IMR-90 (cell line): ENCODE data around the gene MCUR1. TPM values are rescaled to one million over a fixed set of nuclear protein-coding genes. Genes with fewer than 3 reads are reported as not detected.
"Not testable (repeated sequence)": the region's sequence is repeated elsewhere in the genome, so short reads cannot be mapped to it uniquely, and the experiment has no call there.

Source experiments
- ATAC-seq: fragments of 200-7000 bp; cut with Tn5 transposase; 2 replicates; pipeline ENCODE4 v1.9.1; 2020; ENCODE audit warnings: low read depth, mild to moderate bottlenecking, moderate library complexity
- BruUV-seq: library from RNA; stranded (reverse); fragments of 400-500 nt; replicated peaks from 2 replicates; lab custom pipeline; 2021; lab: Mats Ljungman, UMichigan
- CTCF ChIA-PET: fragments of 300-600 bp; formaldehyde crosslinking; extraction: SDS; loops from one replicate; lab custom pipeline; 2021; ENCODE audit warnings: antibody characterized with exemption; lab: Yijun Ruan, JAX
- POLR2A ChIA-PET: fragments of 300-600 bp; sonication (Branson Sonifier 250); formaldehyde crosslinking; loops from one replicate; lab custom pipeline; 2022; ENCODE audit warnings: antibody characterized with exemption; ENCODE audit not compliant: unreplicated experiment; lab: Charles Lee
- DNase-seq: peaks from one replicate; pipeline ENCODE4 v3.0.0; 2013
- H2AFZ ChIP-seq: replicated peaks from 2 replicates; pipeline ENCODE3; 2013; ENCODE audit warnings: low read length, mild to moderate bottlenecking; ENCODE audit not compliant: poor library complexity
- H2AK5ac ChIP-seq: 2 replicates; pipeline ENCODE4 v1.6.1; 2013; ENCODE audit warnings: low read depth, low read length, inconsistent platforms
- H2AK9ac ChIP-seq: replicated peaks from 2 replicates; pipeline ENCODE3; 2013; ENCODE audit warnings: mild to moderate bottlenecking, low read depth, low read length, moderate library complexity; ENCODE audit not compliant: poor library complexity
- H2BK120ac ChIP-seq: 2 replicates; pipeline ENCODE4 v1.6.1; 2013; ENCODE audit warnings: low read depth, low read length, inconsistent platforms
- H2BK15ac ChIP-seq: 3 replicates; pipeline ENCODE4 v1.6.1; 2013; ENCODE audit warnings: low read depth, low read length, inconsistent platforms
- H2BK20ac ChIP-seq: 2 replicates; pipeline ENCODE4 v1.6.1; 2013; ENCODE audit warnings: low read depth, mild to moderate bottlenecking, inconsistent platforms, low read length, moderate library complexity
- H2BK5ac ChIP-seq: 2 replicates; pipeline ENCODE4 v1.6.1; 2013; ENCODE audit warnings: mild to moderate bottlenecking, low read depth, low read length, inconsistent platforms; ENCODE audit not compliant: poor library complexity, severe bottlenecking
- H3K14ac ChIP-seq: replicated peaks from 2 replicates; pipeline ENCODE4 v1.6.1; 2013; ENCODE audit warnings: low read depth, low read length, inconsistent platforms
- H3K18ac ChIP-seq: 2 replicates; pipeline ENCODE4 v1.6.1; 2013; ENCODE audit warnings: low read depth, low read length, control low read depth
- H3K23ac ChIP-seq: 2 replicates; pipeline ENCODE4 v1.6.1; 2013; ENCODE audit warnings: low read depth, low read length, inconsistent platforms
- H3K27ac ChIP-seq: 2 replicates; pipeline ENCODE4 v1.5.1; 2013; ENCODE audit warnings: mild to moderate bottlenecking, control low read depth, low read length; ENCODE audit not compliant: insufficient read depth
- H3K27me3 ChIP-seq: 2 replicates; pipeline ENCODE4 v1.6.1; 2013; ENCODE audit warnings: low read length; ENCODE audit not compliant: control insufficient read depth, insufficient read depth
- H3K36me3 ChIP-seq: 2 replicates; pipeline ENCODE4 v1.6.1; 2013; ENCODE audit warnings: low read length, mixed read lengths; ENCODE audit not compliant: control insufficient read depth, insufficient read depth
- H3K4ac ChIP-seq: 2 replicates; pipeline ENCODE4 v1.6.1; 2013; ENCODE audit warnings: low read depth, low read length, inconsistent platforms
- H3K4me1 ChIP-seq: 2 replicates; pipeline ENCODE4 v1.6.1; 2013; ENCODE audit warnings: low read length, mixed read lengths; ENCODE audit not compliant: control insufficient read depth, insufficient read depth
- H3K4me2 ChIP-seq: 2 replicates; pipeline ENCODE4 v1.6.1; 2013; ENCODE audit warnings: low read depth, mild to moderate bottlenecking, control low read depth, low read length, moderate library complexity
- H3K4me3 ChIP-seq: 2 replicates; pipeline ENCODE4 v1.5.1; 2013; ENCODE audit warnings: low read depth, mild to moderate bottlenecking, control low read depth, low read length, moderate library complexity; ENCODE audit not compliant: insufficient read depth
- H3K56ac ChIP-seq: 2 replicates; pipeline ENCODE4 v1.6.1; 2013; ENCODE audit warnings: low read length, inconsistent platforms; ENCODE audit not compliant: insufficient read depth; ENCODE audit errors: extremely low read depth
- H3K79me1 ChIP-seq, 2 experiments: 2 replicates each; pipeline ENCODE4 v1.6.1; 2013; ENCODE audit warnings: low read length in 2 of 2, inconsistent platforms in 1 of 2, low read depth in 1 of 2
- H3K9ac ChIP-seq: 2 replicates; pipeline ENCODE4 v1.6.1; 2013; ENCODE audit warnings: low read depth, low read length, control low read depth
- H3K9me1 ChIP-seq: 2 replicates; pipeline ENCODE4 v1.6.1; 2013; ENCODE audit warnings: low read length, inconsistent platforms; ENCODE audit not compliant: insufficient read depth
- H3K9me3 ChIP-seq: 2 replicates; pipeline ENCODE4 v1.6.1; 2013; ENCODE audit warnings: low read length; ENCODE audit not compliant: control insufficient read depth, insufficient read depth
- H4K20me1 ChIP-seq: 2 replicates; pipeline ENCODE4 v1.6.1; 2013; ENCODE audit warnings: low read length, inconsistent platforms; ENCODE audit not compliant: insufficient read depth
- H4K5ac ChIP-seq: 2 replicates; pipeline ENCODE4 v1.6.1; 2013; ENCODE audit warnings: mild to moderate bottlenecking, low read depth, low read length, control low read depth
- H4K8ac ChIP-seq, 2 experiments: 2 replicates each; pipeline ENCODE4 v1.6.1; 2013; ENCODE audit warnings: low read depth in 2 of 2, low read length in 2 of 2, control low read depth in 1 of 2, inconsistent platforms in 1 of 2
- H4K91ac ChIP-seq: 2 replicates; pipeline ENCODE4 v1.6.1; 2013; ENCODE audit warnings: low read depth, low read length, inconsistent platforms; ENCODE audit not compliant: insufficient read depth
- WGBS, 2 experiments: methylation state at CpG; one replicate each; pipeline versions ENCODE4 v1.1.5 to v1.1.7; 2013; ENCODE audit warnings: missing lambda C conversion rate in 2 of 2; ENCODE audit not compliant: insufficient read length in 1 of 2; ENCODE audit errors: extremely low coverage in 2 of 2; 5-methylcytosine and 5-hydroxymethylcytosine counted together
- dilution Hi-C: fragments of 300-500 bp; cut with HindIII; formaldehyde crosslinking; loops from one replicate; pipeline ENCODE4 v1.14.3; 2018; ENCODE audit warnings: low sequenced_read_pairs; ENCODE audit not compliant: unreplicated experiment
- in situ Hi-C: fragments of 300-500 bp; cut with MboI; formaldehyde crosslinking; loops from 3 replicates; pipeline ENCODE4 v1.14.3; 2019; ENCODE audit warnings: low sequenced_read_pairs, inconsistent platforms, mixed read lengths
- intact Hi-C: fragments of 100-400 bp; cut with micrococcal nuclease; formaldehyde crosslinking; loops from 2 replicates; pipeline ENCODE4 v1.10.0; 2022
- polyA plus RNA-seq, 3 experiments: library from polyadenylated mRNA; depleted of rRNA; stranded (reverse); fragments of >200 nt; gene quantifications; 2 replicates each; pipeline ENCODE4 v1.2.3, GENCODE V29; 2012; ENCODE audit warnings: low replicate concordance in 1 of 3
- total RNA-seq: library from RNA; depleted of rRNA; stranded (reverse); fragments of >200 nt; gene quantifications from 2 replicates; pipeline ENCODE4 v1.2.3, GENCODE V29; 2012

Gene MCUR1
- total and polyA plus RNA-seq, 2 of the 4 experiments (the other 2 are of a cell fraction): 4.1 to 6.5 TPM

GRCh38 chr6:13850690-13851089 lies 36.3 kb upstream of the MCUR1 start:
- BruUV-seq, H3K4me3 ChIP-seq, CTCF ChIA-PET, H2BK120ac ChIP-seq, H3K9me1 ChIP-seq, H3K4me2 ChIP-seq, H3K14ac ChIP-seq, H2BK20ac ChIP-seq, H3K9me3 ChIP-seq, H4K8ac ChIP-seq, H3K4me1 ChIP-seq, H3K4ac ChIP-seq, H3K56ac ChIP-seq, H2AFZ ChIP-seq, H2AK5ac ChIP-seq, POLR2A ChIA-PET, H4K5ac ChIP-seq, H2AK9ac ChIP-seq, H3K27ac ChIP-seq, intact Hi-C loops, in situ Hi-C loops, H3K9ac ChIP-seq, DNase-seq, H3K23ac ChIP-seq, H4K91ac ChIP-seq, H2BK5ac ChIP-seq, ATAC-seq, H2BK15ac ChIP-seq, H3K18ac ChIP-seq, H3K36me3 ChIP-seq, dilution Hi-C loops, H4K20me1 ChIP-seq, H3K79me1 ChIP-seq: not testable (repeated sequence)
- no CpG with 5 or more reads among the region's 5 CpGs for WGBS, 2 experiments
- peaks cover 18% of the 10 kb centered on the region for H3K27me3 ChIP-seq
